HG02610 (cell line): ENCODE data around the gene RXRA.

ENCODE experiments used
- ATAC-seq: cut with Tn5 transposase; IDR thresholded peaks from one replicate; pipeline ENCODE4 v1.9.1; 2021; ENCODE audit warnings: mild to moderate bottlenecking, moderate library complexity; ENCODE audit not compliant: unreplicated experiment

RXRA gene

GRCh38 chr9:134335486-134336220 lies 9.4 kb downstream of the RXRA start:
- ATAC-seq = no peak

- no peak for ATAC-seq
Observed at GRCh38 chr9:134336228-134336627, 10.0 kb downstream of the RXRA start.

GRCh38 chr9:134336924-134337323 lies 10.7 kb downstream of the RXRA start:
- no peak for ATAC-seq

- ATAC-seq = no peak
Observed at GRCh38 chr9:134337469-134337868, 11.2 kb downstream of the RXRA start.

GRCh38 chr9:134338394-134339182 lies 12.3 kb downstream of the RXRA start:
- no peak for ATAC-seq

GRCh38 chr9:134339183-134339806 lies 13.0 kb downstream of the RXRA start:
- no peak for ATAC-seq

- ATAC-seq = no peak
Observed at GRCh38 chr9:134340475-134341160, 14.4 kb downstream of the RXRA start.

GRCh38 chr9:134341306-134341705 lies 15.1 kb downstream of the RXRA start:
- ATAC-seq = no peak

- ATAC-seq = no peak
Observed at GRCh38 chr9:134341929-134342745, 15.9 kb downstream of the RXRA start.

- no peak for ATAC-seq
Observed at GRCh38 chr9:134342746-134343115, 16.5 kb downstream of the RXRA start.

- no peak for ATAC-seq
Observed at GRCh38 chr9:134343637-134344036, 17.4 kb downstream of the RXRA start.

- no peak for ATAC-seq
Observed at GRCh38 chr9:134344068-134344799, 18.0 kb downstream of the RXRA start.

- no peak for ATAC-seq
Observed at GRCh38 chr9:134344800-134345310, 18.6 kb downstream of the RXRA start.

GRCh38 chr9:134345737-134346136 lies 19.5 kb downstream of the RXRA start:
- ATAC-seq = no peak

GRCh38 chr9:134346151-134346550 lies 19.9 kb downstream of the RXRA start:
- ATAC-seq = no peak

GRCh38 chr9:134346840-134347583 lies 20.8 kb downstream of the RXRA start:
- ATAC-seq = no peak

GRCh38 chr9:134347996-134348395 lies 21.7 kb downstream of the RXRA start:
- ATAC-seq = no peak

- ATAC-seq = no peak
Observed at GRCh38 chr9:134348404-134349155, 22.3 kb downstream of the RXRA start.
